Skin epidermis (tissue), 12 donors: ENCODE measurements around the gene MAP2K7.
"Not testable (repeated sequence)": the region's sequence is repeated elsewhere in the genome, so short reads cannot be mapped to it uniquely, and the experiment has no call there.

ENCODE experiments used
- H3K27ac ChIP-seq, 21 experiments: fragments of 200-600 bp; sonication (generic) in 11 of 21; one replicate each; pipeline ENCODE4 v1.5.0; 2020; ENCODE audit warnings: mild to moderate bottlenecking in 3 of 21, inconsistent platforms in 2 of 21, moderate library complexity in 2 of 21
- H3K4me3 ChIP-seq, 7 experiments: fragments of 200-600 bp; sonication (generic) in 2 of 7; one replicate each; pipeline ENCODE4 v1.5.0; 2020; ENCODE audit warnings: inconsistent platforms in 2 of 7, mild to moderate bottlenecking in 2 of 7, moderate library complexity in 1 of 7

MAP2K7 gene

GRCh38 chr19:7941895-7942596 lies 38.4 kb downstream of the MAP2K7 start:
- Histone ChIP-seq H3K27ac (peak overlapping the region in 1 of 21 experiments; percentile 99), H3K4me3 (peak overlapping the region in 2 of 7 experiments; percentile 84 to 94)

- Histone ChIP-seq H3K27ac (peak overlapping the region; percentile 69 to 99 (median 95)), H3K4me3 (peak overlapping the region; percentile 74 to 94 (median 85))
Observed at GRCh38 chr19:7942981-7943443, 39.3 kb downstream of the MAP2K7 start.

GRCh38 chr19:7943444-7944176 lies 39.9 kb downstream of the MAP2K7 start, which contains the start of gene TIMM44:
Gene TIMM44 (minus strand): TSS chr19:7943666. CDS start chr19:7943651, 15 bp downstream.
- H3K27ac ChIP-seq = peak within 1 kb of the TSS; percentile 69 to 99 (median 95)
- peak within 1 kb of the TSS; percentile 74 to 94 (median 85) for H3K4me3 ChIP-seq

GRCh38 chr19:7944177-7944761 lies 40.6 kb downstream of the MAP2K7 start:
- Histone ChIP-seq H3K4me3 (peak overlapping the region; percentile 74 to 94 (median 85)), H3K27ac (peak overlapping the region in 15 of 21 experiments; percentile 7 to 99 (median 69))

- H3K27ac ChIP-seq = no peak overlapping the region
- no peak overlapping the region for H3K4me3 ChIP-seq
Observed at GRCh38 chr19:7947939-7948338, 44.3 kb downstream of the MAP2K7 start.

GRCh38 chr19:7953060-7953459 lies 49.4 kb downstream of the MAP2K7 start:
- Histone ChIP-seq H3K27ac (no peak overlapping the region), H3K4me3 (no peak overlapping the region)

GRCh38 chr19:7953576-7953975 lies 49.9 kb downstream of the MAP2K7 start:
- Histone ChIP-seq H3K27ac (no peak overlapping the region), H3K4me3 (no peak overlapping the region)

- no peak overlapping the region for H3K4me3 ChIP-seq
- H3K27ac ChIP-seq = no peak overlapping the region
Observed at GRCh38 chr19:7955696-7956095, 52.0 kb downstream of the MAP2K7 start.

GRCh38 chr19:7959211-7959610 lies 55.5 kb downstream of the MAP2K7 start:
- H3K27ac ChIP-seq = no peak overlapping the region
- no peak overlapping the region for H3K4me3 ChIP-seq

- not testable (repeated sequence) for H3K27ac ChIP-seq, H3K4me3 ChIP-seq
Observed at GRCh38 chr19:7961082-7961481, 57.4 kb downstream of the MAP2K7 start.

GRCh38 chr19:7961920-7962626 lies 58.4 kb downstream of the MAP2K7 start:
- Histone ChIP-seq H3K4me3 (no peak overlapping the region), H3K27ac (no peak overlapping the region)

GRCh38 chr19:7962644-7963268 lies 59.1 kb downstream of the MAP2K7 start:
- Histone ChIP-seq H3K4me3 (no peak overlapping the region), H3K27ac (no peak overlapping the region)

- no peak overlapping the region for H3K4me3 ChIP-seq
- H3K27ac ChIP-seq = no peak overlapping the region
Observed at GRCh38 chr19:7963566-7963965, 59.9 kb downstream of the MAP2K7 start.
